HepG2 (cell line): ENCODE measurements around the gene CCDC9B. TPM values are rescaled to one million over a fixed set of nuclear protein-coding genes. Genes with fewer than 3 reads are reported as not detected.
A peak's percentile ranks its signal among the peaks of the same experiment; 100 is the strongest.

Source experiments
- ERF ChIP-seq: IDR thresholded peaks from 2 replicates; pipeline ENCODE4 v1.6.1; 2018; ENCODE audit warnings: missing biosample characterization, missing genetic modification reagents
- HDAC1 ChIP-seq: sonication (generic); formaldehyde crosslinking; IDR thresholded peaks from 2 replicates; pipeline ENCODE4 v1.5.1; 2020; ENCODE audit warnings: mild to moderate bottlenecking, missing genetic modification reagents
- IRF2 ChIP-seq: IDR thresholded peaks from 2 replicates; pipeline ENCODE4 v1.6.1; 2018; ENCODE audit warnings: missing genetic modification reagents, missing compliant biosample characterization
- KLF6 ChIP-seq: IDR thresholded peaks from 2 replicates; pipeline ENCODE4 v1.8.0; 2016; ENCODE audit warnings: missing biosample characterization, missing genetic modification reagents
- NCOA2 ChIP-seq: sonication (generic); formaldehyde crosslinking; IDR thresholded peaks from 2 replicates; pipeline ENCODE4 v1.8.0; 2022; ENCODE audit warnings: inconsistent platforms
- NFYB ChIP-seq: sonication (generic); formaldehyde crosslinking; IDR thresholded peaks from 2 replicates; pipeline ENCODE4 v1.4.0; 2020; ENCODE audit warnings: missing genetic modification reagents
- PRPF4 ChIP-seq: fragments of 200-400 bp; formaldehyde crosslinking; IDR thresholded peaks from 2 replicates; pipeline ENCODE4 v1.6.1; 2016; ENCODE audit warnings: low read length, low read depth; ENCODE audit not compliant: poor library complexity, severe bottlenecking
- SALL1 ChIP-seq: sonication (generic); formaldehyde crosslinking; IDR thresholded peaks from 2 replicates; pipeline ENCODE4 v1.8.0; 2022; ENCODE audit warnings: mild to moderate bottlenecking, missing genetic modification reagents
- SAP130 ChIP-seq: IDR thresholded peaks from 2 replicates; pipeline ENCODE4 v1.6.1; 2016; ENCODE audit warnings: low read depth
- SMAD1 ChIP-seq: sonication (generic); formaldehyde crosslinking; IDR thresholded peaks from 2 replicates; pipeline ENCODE4 v1.4.0; 2020; ENCODE audit warnings: missing genetic modification reagents, low read depth, mild to moderate bottlenecking, borderline replicate concordance
- ZBTB10 ChIP-seq: sonication (generic); formaldehyde crosslinking; IDR thresholded peaks from 2 replicates; pipeline ENCODE4 v1.4.0; 2020; ENCODE audit warnings: missing genetic modification reagents, borderline replicate concordance
- ZBTB14 ChIP-seq: sonication (generic); formaldehyde crosslinking; IDR thresholded peaks from 2 replicates; pipeline ENCODE4 v1.4.0; 2020; ENCODE audit warnings: missing genetic modification reagents
- ZFP36 ChIP-seq: fragments of 150-350 bp; IDR thresholded peaks from 2 replicates; pipeline ENCODE4 v1.6.1; 2018; ENCODE audit warnings: borderline replicate concordance, low read length, low read depth; ENCODE audit not compliant: partially characterized antibody
- ZFY ChIP-seq: sonication (generic); formaldehyde crosslinking; IDR thresholded peaks from 2 replicates; pipeline ENCODE4 v1.4.0; 2020; ENCODE audit warnings: missing genetic modification reagents
- ZNF34 ChIP-seq: sonication (generic); formaldehyde crosslinking; IDR thresholded peaks from 2 replicates; pipeline ENCODE4 v1.4.0; 2020; ENCODE audit warnings: mild to moderate bottlenecking, missing genetic modification reagents, borderline replicate concordance
- ZNF546 ChIP-seq: sonication (generic); formaldehyde crosslinking; conservative IDR thresholded peaks from 2 replicates; pipeline ENCODE4 v1.8.1; 2023; ENCODE audit warnings: mild to moderate bottlenecking, missing genetic modification reagents
- ZNF562 ChIP-seq: sonication (generic); formaldehyde crosslinking; IDR thresholded peaks from 2 replicates; pipeline ENCODE4 v1.8.0; 2022; ENCODE audit warnings: missing genetic modification reagents, borderline replicate concordance
- ZNF619 ChIP-seq: sonication (generic); formaldehyde crosslinking; IDR thresholded peaks from 2 replicates; pipeline ENCODE4 v1.4.0; 2020; ENCODE audit warnings: mild to moderate bottlenecking, missing genetic modification reagents
- ZNF777 ChIP-seq: sonication (generic); formaldehyde crosslinking; IDR thresholded peaks from 2 replicates; pipeline ENCODE4 v1.4.0; 2020; ENCODE audit warnings: missing genetic modification reagents
- ZNF883 ChIP-seq: sonication (generic); formaldehyde crosslinking; IDR thresholded peaks from 2 replicates; pipeline ENCODE4 v1.5.1; 2020; ENCODE audit warnings: mild to moderate bottlenecking, missing genetic modification reagents; ENCODE audit errors: not compliant biosample characterization
- ZSCAN31 ChIP-seq: sonication (generic); formaldehyde crosslinking; IDR thresholded peaks from 2 replicates; pipeline ENCODE4 v1.5.0; 2020; ENCODE audit warnings: low read depth, mild to moderate bottlenecking, missing genetic modification reagents
- polyA plus RNA-seq, 8 experiments: library from polyadenylated mRNA; depleted of rRNA in 3 of 8; stranded (reverse) in 7 of 8; unstranded in 1 of 8; fragments of >200 nt; fragmentation: Illumina TruSeq in 4 of 8; extraction: Trizol in 4 of 8; gene quantifications; 2 replicates each; pipeline versions ENCODE4 v1.2.1 to v1.2.3, GENCODE V29; 2011 to 2016; ENCODE audit warnings: low read depth in 4 of 8, missing spikeins in 1 of 8, mixed read lengths in 1 of 8; ENCODE audit not compliant: insufficient read depth in 1 of 8
- total RNA-seq, 5 experiments: library from RNA; depleted of rRNA; stranded (reverse); fragments of >200 nt; fragmentation: Illumina TruSeq; extraction: Trizol; gene quantifications; 2 replicates each; pipeline ENCODE4 v1.2.3, GENCODE V29; 2016; ENCODE audit warnings: low read depth in 1 of 5
- TF ChIP-seq, protein P1 (sequence below): sonication (generic); formaldehyde crosslinking; IDR thresholded peaks from 2 replicates; pipeline ENCODE4 v1.8.1; 2023; ENCODE audit warnings: mild to moderate bottlenecking, moderate library complexity, missing genetic modification reagents
- TF ChIP-seq, protein P2 (sequence below): sonication (generic); formaldehyde crosslinking; IDR thresholded peaks from 2 replicates; pipeline ENCODE4 v1.5.1; 2020; ENCODE audit warnings: mild to moderate bottlenecking, missing genetic modification reagents, moderate library complexity

The CCDC9B gene
- total and polyA plus RNA-seq, 2 of the 13 experiments (the other 11 are each of a cell fraction or from before 2014, with no cell fraction given): 0.98 to 1.6 TPM

DNA sequence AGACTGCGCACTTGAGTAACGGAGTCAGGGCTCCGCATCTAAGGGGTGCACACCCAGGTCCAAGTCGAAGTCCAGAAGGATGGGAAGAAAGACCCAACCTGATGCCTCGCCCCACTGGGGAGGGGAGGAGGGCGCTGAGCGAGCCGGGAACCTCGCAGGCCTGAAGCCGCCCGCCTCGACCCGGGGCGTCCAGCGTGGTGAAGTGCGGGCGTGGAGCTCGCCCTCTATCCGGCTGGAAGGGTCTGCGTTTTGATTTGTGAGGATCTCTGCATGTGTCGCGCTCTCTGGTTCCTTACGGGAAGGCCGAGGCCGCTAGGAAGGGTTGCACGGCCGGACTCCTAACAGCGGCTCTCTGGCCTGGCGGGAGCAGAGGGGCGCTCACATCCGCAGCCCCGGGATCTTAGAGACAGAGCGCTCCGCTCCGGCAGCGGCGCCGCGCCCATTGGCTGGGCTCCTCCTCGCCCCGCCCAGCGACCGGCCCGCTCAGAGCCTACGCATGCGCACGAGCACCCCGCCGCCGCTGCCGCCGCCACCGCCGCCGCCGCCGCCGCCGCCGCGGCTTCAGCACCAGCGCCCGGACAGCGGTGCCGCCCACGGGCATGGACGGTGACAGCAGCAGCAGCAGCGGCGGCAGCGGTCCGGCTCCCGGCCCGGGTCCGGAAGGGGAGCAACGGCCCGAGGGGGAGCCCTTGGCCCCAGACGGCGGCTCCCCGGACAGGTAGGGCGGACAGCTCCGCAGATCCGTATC lies 17.2 kb upstream of the CCDC9B start, which contains the start of gene DISP2 (continued):
- TF ChIP-seq NFYB: peak; percentile 63
- no peak for TF ChIP-seq ZFP36
- TF ChIP-seq HDAC1 (CRISPR knock-in tag): 0 out of 2 replicates have a peak, but pooled peaks have one; percentile 46
- TF ChIP-seq ZNF883 (CRISPR knock-in tag): peak; percentile 37
- peak; percentile 73 for TF ChIP-seq ZNF777
- TF ChIP-seq SALL1 (CRISPR knock-in tag): peak; percentile 44; the same call in 1 of the 2 replicates
- 0 out of 2 replicates have a peak, but pooled peaks have one; percentile 45 for TF ChIP-seq ZNF546
- no peak for TF ChIP-seq SMAD1 (CRISPR knock-in tag)
- no peak for TF ChIP-seq ZNF562
- peak; percentile 91 for TF ChIP-seq SAP130 (CRISPR knock-in tag)
- no peak for TF ChIP-seq IRF2 (CRISPR knock-in tag)
- TF ChIP-seq ERF: peak; percentile 25; the same call in 1 of the 2 replicates
- TF ChIP-seq NCOA2 (CRISPR knock-in tag): peak; percentile 25; the same call in 1 of the 2 replicates
- TF ChIP-seq ZSCAN31: peak; percentile 62; the same call in 1 of the 2 replicates
- no peak for TF ChIP-seq ZBTB14 (CRISPR knock-in tag)
- TF ChIP-seq ZNF34 (CRISPR knock-in tag): no peak
- no peak for TF ChIP-seq ZNF619 (CRISPR knock-in tag)
- TF ChIP-seq PRPF4: no peak
- TF ChIP-seq, protein P1, sequence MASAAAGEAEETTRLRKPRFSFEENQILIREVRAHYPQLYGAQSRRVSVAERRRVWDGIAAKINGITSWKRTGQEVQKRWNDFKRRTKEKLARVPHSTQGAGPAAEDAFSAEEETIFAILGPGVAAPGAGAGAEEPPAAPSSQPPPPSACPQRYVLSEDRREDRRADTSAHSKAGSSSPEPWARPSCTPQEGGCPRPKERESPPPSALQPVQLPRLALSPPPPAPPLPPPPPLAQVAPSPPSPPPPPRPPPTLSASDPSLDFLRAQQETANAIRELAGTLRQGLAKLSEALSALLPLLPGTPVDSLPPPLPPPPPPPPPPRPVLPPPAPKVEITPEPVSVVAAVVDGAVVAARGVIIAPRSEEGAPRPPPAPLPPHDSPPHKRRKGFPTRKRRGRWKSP (CRISPR knock-in tag): peak; percentile 79; the same call in 1 of the 2 replicates
- peak; percentile 64 for TF ChIP-seq ZFY
- TF ChIP-seq, protein P2, sequence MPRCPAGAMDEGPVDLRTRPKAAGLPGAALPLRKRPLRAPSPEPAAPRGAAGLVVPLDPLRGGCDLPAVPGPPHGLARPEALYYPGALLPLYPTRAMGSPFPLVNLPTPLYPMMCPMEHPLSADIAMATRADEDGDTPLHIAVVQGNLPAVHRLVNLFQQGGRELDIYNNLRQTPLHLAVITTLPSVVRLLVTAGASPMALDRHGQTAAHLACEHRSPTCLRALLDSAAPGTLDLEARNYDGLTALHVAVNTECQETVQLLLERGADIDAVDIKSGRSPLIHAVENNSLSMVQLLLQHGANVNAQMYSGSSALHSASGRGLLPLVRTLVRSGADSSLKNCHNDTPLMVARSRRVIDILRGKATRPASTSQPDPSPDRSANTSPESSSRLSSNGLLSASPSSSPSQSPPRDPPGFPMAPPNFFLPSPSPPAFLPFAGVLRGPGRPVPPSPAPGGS (CRISPR knock-in tag): no peak
- TF ChIP-seq ZBTB10 (CRISPR knock-in tag): peak; percentile 76
- 0 out of 2 replicates have a peak, but pooled peaks have one; percentile 58 for TF ChIP-seq KLF6 (CRISPR knock-in tag)
